ENCODE results near the gene MT1M. TPM values are rescaled to one million over a fixed set of nuclear protein-coding genes. Genes with fewer than 3 reads are reported as not detected.

MT1M gene
- total RNA-seq, 1 experiment from 2014 or later = 0.39 TPM

GRCh38 chr16:56591377-56592060 lies 40.9 kb upstream of the MT1M start:
- Histone ChIP-seq H3K4me2 (ENCODE audit: low read length) (no peak overlapping the region), H3K4me1 (ENCODE audit: control insufficient read depth in 1 of 2, insufficient read depth in 2 of 2, low read length in 2 of 2) (no peaks in the 10 kb centered on the region), H3K4me3 (replicated peaks in 1 of 2; ENCODE audit: low read depth in 1 of 2, low read length in 2 of 2) (no peak overlapping the region), H3K79me2 (ENCODE audit: insufficient read depth, low read length) (no peaks in the 10 kb centered on the region), H3K36me3 (ENCODE audit: control insufficient read depth in 1 of 2, insufficient read depth in 2 of 2, low read length in 2 of 2) (no peaks in the 10 kb centered on the region), H3K9ac (ENCODE audit: low read length) (no peak overlapping the region), H2AFZ (ENCODE audit: low read depth, low read length, poor library complexity, severe bottlenecking) (no peak overlapping the region), H3K27ac (ENCODE audit: low read depth, low read length) (no peak overlapping the region), H3K27me3 (ENCODE audit: insufficient read depth, low read length) (0 out of 2 replicates have a peak, but pooled peaks cover 3% of the 10 kb centered on the region), H3K9me2 (ENCODE audit: insufficient read depth) (no peaks in the 10 kb centered on the region), H4K20me1 (ENCODE audit: insufficient read depth) (no peaks in the 10 kb centered on the region), H3K9me3 (ENCODE audit: control insufficient read depth in 1 of 2, insufficient read depth in 1 of 2, low read depth in 1 of 2, low read length in 2 of 2) (no peaks in the 10 kb centered on the region)
- ATAC-seq (no peak), DNase-seq (ENCODE audit: low read depth, low spot score) (no peak)
- no peak for TF ChIP-seq SRF (IDR thresholded peaks at IDR 0.05; ENCODE audit: low read depth)
- no peak for TF ChIP-seq CBX3 (IDR thresholded peaks at IDR 0.05; ENCODE audit: low read depth)
- TF ChIP-seq POLR2A (IDR thresholded peaks at IDR 0.05; ENCODE audit: borderline replicate concordance, extremely low read depth, insufficient read depth, insufficient read length) = no peak
- no peak for TF ChIP-seq ZFX (IDR thresholded peaks at IDR 0.05)
- no peak for TF ChIP-seq ATF3 (IDR thresholded peaks at IDR 0.05)
- TF ChIP-seq CEBPB (IDR thresholded peaks at IDR 0.05; ENCODE audit: low read depth) = no peak
- TF ChIP-seq MAX (IDR thresholded peaks at IDR 0.05) = no peak
- no peak for TF ChIP-seq CTCF (IDR thresholded peaks at IDR 0.05 in 2 of 3, conservative IDR thresholded peaks at IDR 0.05 in 1 of 3; ENCODE audit: borderline replicate concordance in 1 of 3, insufficient read depth in 1 of 3, low read depth in 2 of 3, low read length in 2 of 3)
- POLR2A ChIA-PET = interaction anchor here (1.0 kb wide), 1 partner anchor 17 kb away, joined by 3 read pairs; the partner anchor contains the start of gene MT2A
- intact Hi-C loops (cut with micrococcal nuclease) = no loop called here
- CTCF ChIA-PET = interaction anchor here (0.9 to 1.7 kb wide), 2 partner anchors 9 to 110 kb away, joined by 3 to 9 read pairs; no protein-coding TSS in a partner anchor
- RAD21 ChIA-PET (ENCODE audit: low non-redundant PET in 1 of 2, low total read pairs in 2 of 2, uncharacterized antibody in 2 of 2, unreplicated experiment in 2 of 2) = no interaction called here
- BruUV-seq (replicated peaks) = no TSS peak
